ENCODE measurements around the gene MRPS22.

The MRPS22 gene

GRCh38 chr3:139317215-139317614 is 26.6 kb upstream of the MRPS22 start:
- in situ Hi-C loops (cut with HindIII; ENCODE audit: low sequenced_read_pairs): loop anchor here (10.0 kb wide), 1 partner anchor 202 kb away; no protein-coding TSS in a partner anchor
- TF ChIP-seq CTCF (IDR thresholded peaks at IDR 0.05; ENCODE audit: low read depth, low read length, missing control alignments): no peak

GRCh38 chr3:139317660-139318430 is 26.0 kb upstream of the MRPS22 start:
- no peak overlapping the region for H3K4me3 ChIP-seq (ENCODE audit: low read depth, low read length)
- no peak for DNase-seq (ENCODE audit: low read depth)
- in situ Hi-C loops (cut with HindIII; ENCODE audit: low sequenced_read_pairs): loop anchor here (10.0 kb wide), 1 partner anchor 203 kb away; no protein-coding TSS in a partner anchor
- no peak for TF ChIP-seq CTCF (IDR thresholded peaks at IDR 0.05; ENCODE audit: low read depth, low read length, missing control alignments)

More at GRCh38 chr3:139317215-139317614, 26.6 kb upstream of the MRPS22 start:
- DNase-seq (ENCODE audit: low read depth): no peak
- H3K4me3 ChIP-seq (ENCODE audit: low read depth, low read length): no peak overlapping the region

GRCh38 chr3:139318431-139318816 is 25.4 kb upstream of the MRPS22 start:
- in situ Hi-C loops (cut with HindIII; ENCODE audit: low sequenced_read_pairs): loop anchor here (10.0 kb wide), 1 partner anchor 204 kb away; no protein-coding TSS in a partner anchor
- DNase-seq (ENCODE audit: low read depth): no peak
- TF ChIP-seq CTCF (IDR thresholded peaks at IDR 0.05; ENCODE audit: low read depth, low read length, missing control alignments): no peak
- H3K4me3 ChIP-seq (ENCODE audit: low read depth, low read length): no peak overlapping the region

- in situ Hi-C loops (cut with HindIII; ENCODE audit: low sequenced_read_pairs): loop anchor here (10.0 kb wide), 1 partner anchor 204 kb away; no protein-coding TSS in a partner anchor
- H3K4me3 ChIP-seq (ENCODE audit: low read depth, low read length): no peak overlapping the region
- no peak for TF ChIP-seq CTCF (IDR thresholded peaks at IDR 0.05; ENCODE audit: low read depth, low read length, missing control alignments)
- DNase-seq (ENCODE audit: low read depth): no peak
Measured at GRCh38 chr3:139318826-139319225, 25.0 kb upstream of the MRPS22 start.

- H3K4me3 ChIP-seq (ENCODE audit: low read depth, low read length): no peak overlapping the region
- DNase-seq (ENCODE audit: low read depth): no peak
- in situ Hi-C loops (cut with HindIII; ENCODE audit: low sequenced_read_pairs): loop anchor here (10.0 kb wide), 1 partner anchor 205 kb away; no protein-coding TSS in a partner anchor
- peak; percentile 44 for TF ChIP-seq CTCF (IDR thresholded peaks at IDR 0.05; ENCODE audit: low read depth, low read length, missing control alignments)
Measured at GRCh38 chr3:139319428-139320402, 24.1 kb upstream of the MRPS22 start.
